8988T (cell line): Measurements from ENCODE around the gene SYNGR3.
A peak's percentile ranks its signal among the peaks of the same experiment; 100 is the strongest.

Experiments used
- DNase-seq: peaks from one replicate; pipeline ENCODE4 v3.0.0; 2011

SYNGR3 gene

DNA sequence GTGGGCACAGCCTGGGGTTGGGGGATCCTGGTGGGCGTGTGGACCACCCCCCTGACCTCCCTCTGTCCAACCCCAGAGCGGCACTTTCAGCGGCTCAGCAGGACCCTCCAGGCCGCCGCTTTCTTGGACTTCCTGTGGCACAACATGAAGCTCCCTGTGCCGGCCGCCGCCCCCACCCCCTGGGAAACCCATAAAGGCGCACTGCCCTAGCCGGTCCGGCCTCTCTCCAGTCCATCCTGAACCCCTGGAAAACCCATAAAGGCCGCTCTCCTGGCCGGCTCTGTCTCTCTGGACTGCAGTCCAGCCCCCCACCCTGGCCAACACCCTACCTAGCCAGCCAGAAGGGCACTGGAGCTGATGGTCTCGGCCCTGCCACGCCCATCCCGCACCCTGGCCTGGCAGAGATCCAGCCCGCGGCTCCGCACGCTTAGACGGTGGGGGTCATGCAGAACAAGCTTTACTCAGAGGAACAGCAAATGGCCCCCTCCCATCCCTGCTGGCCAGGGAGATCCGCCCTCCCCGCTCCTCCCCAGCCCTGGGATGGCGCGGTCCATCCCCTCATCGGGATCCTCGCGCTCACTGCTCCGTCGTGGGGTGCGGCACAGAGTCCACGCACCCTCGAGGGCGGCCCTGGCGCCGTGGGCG is 11.2 kb upstream of the SYNGR3 start:
- DNase-seq = no peak

DNA sequence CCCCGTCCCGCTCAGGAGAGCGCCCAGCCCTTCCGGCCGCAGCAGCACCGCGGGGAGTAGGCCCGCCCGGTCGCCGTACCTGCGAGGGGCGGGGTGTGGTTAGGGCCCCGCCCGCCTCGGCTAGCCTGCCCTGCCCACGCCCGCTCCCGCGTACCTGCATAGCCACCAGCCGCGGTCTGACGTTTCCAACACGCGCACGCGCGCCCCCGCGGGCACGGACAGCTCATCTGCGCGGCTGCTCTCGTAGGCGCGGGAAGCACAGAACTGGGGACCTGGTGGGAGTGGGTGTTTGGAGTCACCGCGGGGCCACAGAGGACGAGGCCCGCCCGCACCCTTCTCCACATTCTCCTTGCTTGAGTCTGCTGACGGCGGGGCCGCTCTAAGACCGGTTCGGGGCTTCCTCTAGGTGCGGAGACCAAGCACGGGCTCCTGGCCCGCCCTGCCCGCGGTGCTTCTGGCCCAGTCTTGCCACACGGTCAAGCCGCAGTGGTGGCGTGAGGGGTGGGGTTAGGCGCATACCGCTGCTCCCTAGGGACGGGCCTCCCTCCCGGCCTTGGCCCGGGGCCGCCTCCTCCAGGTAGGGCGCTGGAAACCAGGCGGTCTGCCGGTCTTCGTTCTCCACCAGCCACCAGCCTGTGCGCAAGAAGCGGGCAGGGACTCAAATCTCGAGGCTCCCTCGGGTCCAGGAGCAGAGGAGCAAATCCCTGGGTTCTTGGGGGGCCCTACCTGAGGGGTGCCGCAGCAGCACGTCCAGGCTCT is 10.3 kb upstream of the SYNGR3 start:
- DNase-seq = no peak

DNA sequence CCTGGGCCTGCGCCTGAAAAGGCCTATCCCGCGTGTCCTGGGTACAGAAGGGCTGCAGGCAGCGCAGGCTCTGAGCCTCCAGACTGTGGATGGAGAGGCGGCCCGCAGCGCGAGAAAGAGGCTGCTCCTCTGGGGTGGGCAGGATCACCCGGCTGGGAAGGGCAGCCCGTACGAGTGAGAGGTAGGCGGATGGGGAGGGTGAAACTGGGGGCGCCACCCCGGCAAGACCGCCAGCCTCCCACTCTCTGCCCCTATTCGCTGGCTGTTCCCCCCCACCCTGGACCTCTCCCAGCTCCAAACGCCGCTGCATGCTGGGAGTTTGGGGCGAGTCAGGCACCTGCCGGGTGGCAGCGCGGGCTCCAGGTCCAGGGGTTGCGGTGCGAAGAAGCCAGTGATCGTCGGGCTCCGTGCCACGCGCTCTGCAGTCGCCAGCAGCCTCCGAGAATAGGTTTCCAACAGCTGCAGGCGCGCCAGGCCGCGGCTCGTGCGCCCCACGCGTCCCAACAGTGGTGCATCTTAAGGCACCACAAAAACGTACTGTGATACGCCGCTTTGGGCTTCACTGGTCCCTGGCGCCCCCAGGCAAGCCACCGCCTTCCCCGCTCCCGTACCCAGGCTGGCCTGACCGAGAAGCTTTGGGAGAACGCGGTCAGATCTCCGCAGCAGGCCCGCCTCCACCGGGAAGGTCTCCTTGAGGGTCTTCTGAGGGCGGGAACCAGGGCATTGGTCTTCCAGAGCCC is 9.6 kb upstream of the SYNGR3 start:
- no peak for DNase-seq

- no peak for DNase-seq
These were observed 9.0 kb upstream of the SYNGR3 start for GRCh38 chr16:1980770-1981087.

DNA sequence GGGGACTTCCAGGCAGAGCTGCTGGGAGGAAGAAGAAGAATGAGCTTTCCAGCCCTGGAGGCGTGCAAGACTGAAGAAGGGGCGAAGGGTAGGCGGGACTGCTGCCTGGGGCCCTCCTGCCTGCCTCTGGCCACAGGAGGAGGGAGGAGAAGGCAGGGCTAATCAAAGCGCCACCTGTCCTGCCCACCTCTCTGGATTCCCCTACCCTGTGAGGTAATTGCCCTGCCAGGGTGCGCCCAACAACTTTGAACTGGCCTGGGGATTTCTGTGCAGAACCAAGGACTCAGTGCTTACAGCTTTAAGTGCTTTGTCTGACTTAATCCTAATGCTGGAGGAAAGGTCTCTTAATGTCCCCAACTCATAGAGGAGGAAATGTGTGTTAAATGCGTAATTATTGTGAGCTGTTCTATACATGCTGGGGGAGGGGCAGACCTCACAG is 8.4 kb upstream of the SYNGR3 start, which contains the start of gene NOXO1:
NOXO1 (minus strand) TSS at position 72 of the 439 bp plus-strand sequence. CDS start 290 bp downstream, outside the sequence.
- no peak for DNase-seq

DNA sequence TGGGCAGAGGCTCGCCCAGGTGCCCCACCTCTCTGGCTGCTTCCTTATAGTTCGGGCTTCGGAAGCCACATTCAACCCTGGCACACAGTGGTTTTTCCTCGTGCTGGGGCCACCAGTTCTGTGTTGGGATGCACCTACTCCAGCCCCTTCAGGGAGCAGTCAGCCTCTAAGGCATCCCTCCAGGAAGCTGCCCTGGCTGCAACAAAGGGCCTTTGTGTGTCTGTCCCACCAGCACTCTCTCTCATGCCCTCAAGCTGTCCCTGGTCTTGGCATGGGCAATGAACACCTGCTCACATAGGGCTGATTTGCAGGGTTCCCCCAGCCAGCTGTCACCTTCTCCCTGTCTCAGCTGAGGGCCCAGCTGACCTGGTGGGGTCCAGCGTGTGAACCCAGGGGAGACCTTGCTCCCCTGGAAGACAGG is 7.7 kb upstream of the SYNGR3 start:
- DNase-seq = no peak

DNA sequence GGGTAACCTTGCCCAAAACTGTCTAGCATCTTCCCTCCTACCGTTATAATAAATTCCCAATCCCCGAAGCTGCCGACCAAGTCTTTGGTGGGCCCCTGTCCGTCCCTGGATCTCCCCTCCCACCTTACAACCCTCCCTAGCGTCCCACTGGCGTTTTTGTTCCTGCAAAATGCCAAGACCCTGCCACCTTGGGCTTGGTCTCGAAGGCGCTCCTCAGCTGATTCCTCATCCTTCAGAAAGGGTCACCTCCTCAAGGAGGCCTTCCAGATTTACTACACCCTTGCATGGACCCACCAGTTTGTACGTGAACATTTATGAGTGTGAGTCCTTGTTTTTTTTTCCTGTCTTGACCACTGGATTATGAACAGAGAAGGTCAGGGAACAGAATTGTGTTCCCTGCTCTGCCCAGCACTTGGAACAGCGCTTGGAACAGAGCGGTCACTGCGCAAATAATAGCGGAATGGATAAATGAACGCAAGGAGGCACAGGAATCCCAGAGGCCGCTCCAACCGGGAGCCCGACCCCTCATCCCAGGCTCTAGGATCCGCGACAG is 6.7 kb upstream of the SYNGR3 start:
- no peak for DNase-seq

DNA sequence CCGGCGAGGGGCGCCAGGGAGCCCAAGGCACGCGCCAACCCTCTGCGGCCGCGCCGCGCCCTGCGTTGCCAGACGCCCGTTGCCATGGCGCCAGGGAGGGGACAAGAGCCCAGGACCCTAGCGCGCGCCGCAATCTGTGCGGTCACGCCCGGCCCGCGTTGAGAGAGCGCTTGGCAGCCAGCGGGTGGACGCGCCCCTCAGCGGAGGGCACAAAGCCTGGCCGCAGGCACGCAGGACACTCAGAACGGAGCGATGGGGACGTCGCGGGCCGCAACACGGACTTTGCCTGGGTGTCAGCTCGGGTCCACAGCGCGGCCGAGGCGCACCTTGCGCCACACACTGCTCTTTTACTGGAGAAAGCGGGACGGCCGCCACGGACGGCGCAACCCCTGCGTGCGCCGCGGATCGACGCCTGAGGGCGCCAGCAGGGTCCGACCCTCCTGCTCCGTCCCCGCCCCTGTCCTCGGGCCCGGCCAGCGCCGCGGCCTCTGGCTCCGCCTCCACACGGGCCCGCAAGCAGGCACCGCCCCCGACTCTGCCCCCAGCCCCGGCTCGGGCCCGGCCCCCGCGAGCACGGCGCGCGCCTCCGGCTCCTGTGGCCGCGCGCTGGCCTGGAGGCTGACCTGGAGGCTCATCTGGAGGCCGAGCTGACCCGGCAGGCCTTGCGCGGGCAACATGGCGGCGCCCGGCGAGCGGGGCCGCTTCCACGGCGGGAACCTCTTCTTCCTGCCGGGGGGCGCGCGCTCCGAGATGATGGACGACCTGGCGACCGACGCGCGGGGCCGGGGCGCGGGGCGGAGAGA is 6.0 kb upstream of the SYNGR3 start, which contains the start of gene GFER:
GFER (plus strand) TSS at position 650 of the 803 bp plus-strand sequence; CDS start at position 676, 26 bp downstream.
- peak; percentile 98 for DNase-seq

GRCh38 chr16:1984347-1985225 is 5.2 kb upstream of the SYNGR3 start:
- no peak for DNase-seq

- no peak for DNase-seq
These were observed 4.2 kb upstream of the SYNGR3 start for GRCh38 chr16:1985466-1986150.

DNA sequence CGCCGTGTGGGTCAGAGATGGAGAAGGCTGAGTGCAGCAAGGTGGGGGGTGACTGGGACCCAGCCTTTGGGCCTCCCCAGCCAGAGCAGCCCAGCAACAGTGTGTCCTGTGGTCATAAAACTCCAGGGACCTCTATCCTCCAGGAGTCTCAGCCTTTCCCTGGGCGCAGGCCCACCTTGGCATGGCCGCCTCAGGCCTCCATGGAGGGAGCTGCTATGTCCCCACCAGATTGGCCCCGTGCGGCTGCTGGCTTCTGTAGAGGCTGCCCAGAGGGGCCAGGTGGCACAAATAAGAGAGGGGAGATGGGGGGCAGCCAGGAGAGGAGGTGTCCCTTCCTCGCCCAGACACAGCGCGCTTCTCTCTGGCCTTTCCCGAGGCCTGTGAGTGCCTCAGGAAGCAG is 2.6 kb upstream of the SYNGR3 start:
- DNase-seq = no peak

DNA sequence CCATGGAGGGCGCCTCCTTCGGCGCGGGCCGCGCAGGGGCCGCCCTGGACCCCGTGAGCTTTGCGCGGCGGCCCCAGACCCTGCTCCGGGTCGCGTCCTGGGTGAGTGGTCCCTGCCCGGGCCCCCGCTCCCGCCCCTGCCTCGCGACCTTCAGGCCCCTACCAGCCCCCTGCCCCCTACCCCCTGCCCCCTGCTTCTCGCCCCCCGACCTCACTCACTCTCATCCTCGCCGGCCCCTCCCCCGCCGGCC is 256 bp downstream of the SYNGR3 start:
- DNase-seq = no peak

GRCh38 chr16:1990351-1991134 is 773 bp downstream of the SYNGR3 start:
- DNase-seq = no peak

- no peak for DNase-seq
These were observed 1.4 kb downstream of the SYNGR3 start for GRCh38 chr16:1991135-1991551.

GRCh38 chr16:1991588-1991947 is 1.8 kb downstream of the SYNGR3 start:
- no peak for DNase-seq

- peak; percentile 75 for DNase-seq
These were observed 2.4 kb downstream of the SYNGR3 start for GRCh38 chr16:1991948-1992703.

- DNase-seq = no peak
These were observed 3.0 kb downstream of the SYNGR3 start for GRCh38 chr16:1992704-1993317.

DNA sequence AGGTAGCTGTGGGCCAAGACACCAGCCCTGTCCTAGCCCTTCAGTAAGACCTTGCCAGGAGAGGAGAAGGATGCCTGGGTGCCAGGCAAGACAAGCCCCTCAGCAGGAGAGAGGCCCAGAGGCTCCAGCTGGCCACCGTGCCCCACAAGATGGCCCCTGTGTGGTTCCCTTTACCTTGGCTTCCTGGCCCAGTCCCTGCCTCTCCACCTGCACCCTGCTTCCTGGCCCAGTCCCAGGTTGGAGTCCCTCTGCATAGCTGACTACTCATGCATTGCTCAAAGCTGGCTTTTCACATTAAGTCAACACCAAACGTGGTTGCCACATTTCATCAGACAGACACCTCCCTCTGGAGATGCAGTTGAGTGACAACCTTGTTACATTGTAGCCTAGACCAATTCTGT is 4.0 kb downstream of the SYNGR3 start:
- no peak for DNase-seq
